GM21717 (cell line): ENCODE data around the gene TRIM31.
A peak's percentile ranks its signal among the peaks of the same experiment; 100 is the strongest.
"Not testable (repeated sequence)": the region's sequence is repeated elsewhere in the genome, so short reads cannot be mapped to it uniquely, and the experiment has no call there.

Experiments
- ATAC-seq: cut with Tn5 transposase; IDR thresholded peaks from one replicate; pipeline ENCODE4 v1.9.1; 2021; ENCODE audit warnings: mild to moderate bottlenecking, moderate library complexity; ENCODE audit not compliant: unreplicated experiment

TRIM31 gene

DNA sequence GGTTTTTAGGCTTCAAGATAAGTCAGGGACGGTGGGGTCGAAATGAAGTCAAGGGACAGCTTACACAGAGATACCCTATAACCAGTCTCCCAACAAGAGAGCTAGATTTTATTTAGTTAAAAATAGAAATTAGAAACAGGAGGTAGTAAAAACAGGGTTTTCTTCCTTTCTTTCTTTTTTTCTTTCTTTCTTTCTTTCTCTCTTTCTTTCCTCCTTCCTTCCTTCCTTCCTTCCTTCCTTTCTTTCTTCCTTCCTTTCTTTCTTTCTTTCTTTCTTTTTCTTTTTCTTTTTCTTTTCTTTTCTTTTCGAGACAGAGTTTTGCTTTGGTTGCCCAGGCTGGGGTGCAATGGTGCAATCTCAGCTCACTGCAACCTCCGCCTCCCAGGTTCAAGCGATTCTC lies 5.8 kb upstream of the TRIM31 start:
- not testable (repeated sequence) for ATAC-seq

DNA sequence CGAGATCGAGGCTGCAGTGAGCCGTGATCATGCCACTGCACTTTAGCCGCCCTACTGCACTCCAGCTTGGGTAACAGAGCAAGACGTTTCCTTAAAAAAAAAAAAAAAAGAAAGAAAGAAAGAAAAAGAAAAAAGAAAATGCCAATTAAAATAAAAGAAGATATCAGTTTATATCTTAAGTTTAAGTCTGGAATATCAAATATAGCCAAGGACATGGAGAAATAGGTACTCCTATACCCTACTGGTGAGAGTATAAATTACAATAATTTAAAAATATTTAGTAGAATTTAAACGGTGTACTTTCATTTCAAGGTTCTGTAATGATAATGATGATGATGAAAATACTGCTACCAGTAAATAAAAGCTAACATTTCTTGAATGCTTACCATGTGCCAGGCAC lies 3.8 kb upstream of the TRIM31 start:
- ATAC-seq = no peak

DNA sequence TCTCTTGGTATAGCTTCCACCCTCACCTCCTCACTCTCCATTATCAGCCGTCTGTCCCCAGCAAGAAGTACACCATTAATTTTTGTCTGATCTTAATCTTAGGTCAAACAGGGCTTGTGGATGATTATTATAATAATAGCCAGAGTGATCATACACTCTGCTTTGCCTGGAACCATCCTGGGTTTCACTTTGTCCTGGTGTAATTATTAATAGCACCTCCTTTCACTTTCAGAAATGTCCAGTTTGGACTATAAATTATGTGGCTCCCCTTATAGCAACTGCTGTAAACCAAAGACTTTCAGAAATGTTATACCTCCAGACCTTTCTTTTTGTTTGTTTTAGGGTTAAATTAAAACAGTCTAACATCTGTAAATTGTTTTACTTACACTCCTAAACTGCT lies 951 bp upstream of the TRIM31 start:
- no peak for ATAC-seq

DNA sequence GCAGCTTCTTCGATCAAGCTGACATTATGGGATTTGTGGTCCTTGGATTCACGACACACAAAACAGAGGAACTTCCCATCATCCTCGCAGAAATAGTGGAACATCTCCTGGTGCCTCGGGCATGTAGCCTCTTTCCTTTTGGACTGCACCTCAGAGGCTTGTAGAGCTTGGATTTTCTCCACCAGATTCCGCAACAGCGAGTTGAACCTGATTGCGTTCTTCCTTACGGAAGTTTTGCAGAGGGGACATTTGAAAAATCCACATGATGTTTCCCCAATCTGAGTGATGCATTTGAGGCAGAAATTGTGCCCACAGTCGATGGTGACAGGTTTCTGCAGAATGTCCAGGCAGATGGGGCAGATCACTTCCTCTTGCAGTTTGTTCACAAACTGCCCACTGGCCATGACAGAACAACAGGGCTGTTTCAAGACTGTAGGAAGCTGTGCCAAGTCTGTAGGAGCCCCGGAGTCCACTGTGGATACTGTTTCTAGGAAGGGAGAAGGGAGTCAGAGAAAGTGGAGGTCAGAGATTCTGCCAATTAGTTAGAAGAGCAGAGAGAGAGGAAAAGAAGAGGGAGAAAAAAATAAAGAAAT lies 392 bp downstream of the TRIM31 start:
- no peak for ATAC-seq

DNA sequence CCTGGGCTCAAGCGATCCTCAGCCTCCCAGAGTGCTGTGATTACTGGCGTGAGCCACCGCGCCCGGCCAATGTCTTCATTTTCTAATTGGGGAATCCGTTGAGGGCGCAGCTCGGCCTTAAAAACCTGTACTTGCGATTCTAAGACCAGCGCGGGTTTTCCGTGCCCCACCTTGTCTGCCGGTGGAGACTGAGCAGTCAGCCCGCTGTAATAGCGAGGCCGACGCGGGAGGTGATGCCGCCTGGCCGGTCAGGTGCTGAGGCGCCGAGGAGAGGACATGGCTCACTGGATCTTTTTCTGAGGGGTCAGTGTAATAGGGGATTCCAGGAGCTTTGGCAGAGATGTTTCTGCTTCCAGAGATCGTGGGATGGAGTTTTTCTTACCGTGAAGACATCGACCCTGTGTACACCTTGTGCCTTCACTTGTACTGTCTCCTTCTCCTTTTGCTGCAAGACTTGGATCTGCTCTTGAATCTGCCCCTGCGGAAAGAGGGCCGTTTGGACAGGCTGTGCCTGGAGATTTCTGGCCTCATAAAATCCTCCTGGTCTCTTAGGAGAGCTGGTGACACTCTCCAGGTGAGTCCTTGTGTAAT lies 1.5 kb downstream of the TRIM31 start:
- ATAC-seq = no peak

DNA sequence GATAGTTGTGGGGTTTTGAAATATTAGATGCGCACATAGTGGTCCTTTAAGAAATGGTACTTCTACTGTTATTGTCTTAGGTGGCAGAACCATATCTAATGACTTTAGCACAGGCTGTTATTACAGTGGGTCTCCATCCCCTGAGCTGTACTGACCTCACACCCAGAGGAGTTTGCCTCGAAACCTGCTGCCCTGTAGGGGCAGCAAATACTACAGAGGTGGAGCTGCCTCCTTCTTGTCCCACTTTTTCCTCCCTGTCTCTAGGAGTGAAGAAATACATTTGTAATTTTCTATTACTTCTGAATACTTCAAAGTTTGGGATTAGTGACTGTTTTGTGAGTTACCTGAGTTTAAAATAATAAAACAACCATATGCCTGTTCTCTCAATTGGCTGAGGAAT lies 8.2 kb downstream of the TRIM31 start:
- no peak for ATAC-seq

DNA sequence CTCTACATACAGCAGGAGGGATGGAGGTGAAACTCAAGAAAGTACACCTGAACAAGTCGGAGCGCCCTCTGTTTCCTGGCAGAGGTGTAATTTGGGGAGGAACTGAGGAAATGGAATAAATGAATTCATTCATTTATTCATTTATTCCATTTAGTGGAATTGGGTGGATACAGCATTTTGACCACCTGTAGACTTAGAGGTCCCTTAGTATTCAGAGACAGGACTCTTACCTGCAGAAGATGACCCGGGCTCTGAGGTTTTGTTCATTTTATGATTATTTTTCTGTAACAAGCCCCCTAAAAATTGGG lies 9.1 kb downstream of the TRIM31 start:
- ATAC-seq = no peak

DNA sequence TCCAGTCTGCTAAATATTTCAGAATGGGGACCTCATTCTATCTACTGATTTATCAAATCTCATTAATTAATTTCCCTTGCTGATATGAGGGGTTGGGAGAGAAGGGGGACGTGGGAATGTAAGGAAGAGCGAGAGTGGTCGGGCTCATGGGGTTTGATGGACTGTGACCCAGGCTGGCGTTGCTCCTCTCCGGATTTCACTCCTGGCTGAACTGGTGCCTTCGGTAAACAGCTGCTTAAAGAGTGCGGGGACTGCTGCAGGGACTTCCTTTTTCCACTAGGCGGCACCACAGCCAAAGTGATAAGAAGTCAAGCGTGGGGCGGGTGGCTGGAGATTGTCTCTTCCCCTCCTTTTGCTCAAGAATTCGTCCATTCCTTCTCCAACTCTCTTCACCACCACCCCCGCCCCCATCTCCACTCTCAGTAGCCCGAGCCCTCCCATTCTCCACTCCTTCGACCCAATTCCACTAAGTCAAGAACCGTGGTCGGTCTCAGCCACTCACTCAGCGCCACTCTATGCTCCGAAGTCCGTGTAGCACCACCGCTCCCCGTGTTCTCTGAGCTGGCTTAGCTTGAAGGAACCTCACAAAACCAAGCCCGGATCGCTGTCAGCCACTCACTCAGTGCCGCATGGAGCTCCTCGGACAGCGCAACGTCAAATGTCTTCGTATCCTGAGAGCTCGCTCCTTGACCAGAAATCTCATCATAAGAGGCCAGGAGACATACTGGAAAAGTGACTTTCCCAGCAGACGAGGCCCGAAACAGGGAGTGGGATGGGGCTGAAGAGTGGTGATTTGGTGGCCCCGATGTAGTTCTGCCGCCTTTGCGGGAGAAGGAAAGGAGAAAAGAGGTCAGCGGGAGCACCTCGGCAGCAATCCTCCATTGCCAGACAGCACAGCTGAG lies 9.7 kb downstream of the TRIM31 start:
- ATAC-seq = peak; percentile 57

DNA sequence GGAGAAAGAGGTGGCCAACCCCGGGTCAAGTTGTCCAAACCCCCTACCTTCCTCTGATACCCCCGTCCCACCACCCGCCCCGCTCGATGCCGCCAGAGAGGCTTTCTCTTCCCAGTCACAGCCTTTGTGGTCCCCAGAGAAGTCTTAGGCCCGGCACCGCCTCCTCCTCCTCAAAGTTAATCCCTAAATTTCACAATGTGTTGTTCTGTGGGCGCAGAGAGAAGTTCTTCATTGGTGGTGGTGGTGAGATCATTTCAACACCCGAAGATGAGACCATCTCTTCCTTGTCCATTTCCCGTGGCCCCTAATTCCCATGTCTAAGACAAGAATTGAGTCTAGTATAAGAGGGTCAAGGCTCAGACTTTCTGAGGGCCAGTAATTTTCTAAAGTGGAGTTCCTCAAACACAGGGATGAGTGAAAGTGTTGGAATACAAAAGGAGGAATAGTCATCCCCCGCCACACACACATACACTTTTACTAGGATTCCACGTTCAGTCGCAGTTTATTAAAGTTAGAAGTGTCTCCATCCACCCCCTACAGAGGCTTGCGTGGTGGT lies 10.4 kb downstream of the TRIM31 start:
- no peak for ATAC-seq

DNA sequence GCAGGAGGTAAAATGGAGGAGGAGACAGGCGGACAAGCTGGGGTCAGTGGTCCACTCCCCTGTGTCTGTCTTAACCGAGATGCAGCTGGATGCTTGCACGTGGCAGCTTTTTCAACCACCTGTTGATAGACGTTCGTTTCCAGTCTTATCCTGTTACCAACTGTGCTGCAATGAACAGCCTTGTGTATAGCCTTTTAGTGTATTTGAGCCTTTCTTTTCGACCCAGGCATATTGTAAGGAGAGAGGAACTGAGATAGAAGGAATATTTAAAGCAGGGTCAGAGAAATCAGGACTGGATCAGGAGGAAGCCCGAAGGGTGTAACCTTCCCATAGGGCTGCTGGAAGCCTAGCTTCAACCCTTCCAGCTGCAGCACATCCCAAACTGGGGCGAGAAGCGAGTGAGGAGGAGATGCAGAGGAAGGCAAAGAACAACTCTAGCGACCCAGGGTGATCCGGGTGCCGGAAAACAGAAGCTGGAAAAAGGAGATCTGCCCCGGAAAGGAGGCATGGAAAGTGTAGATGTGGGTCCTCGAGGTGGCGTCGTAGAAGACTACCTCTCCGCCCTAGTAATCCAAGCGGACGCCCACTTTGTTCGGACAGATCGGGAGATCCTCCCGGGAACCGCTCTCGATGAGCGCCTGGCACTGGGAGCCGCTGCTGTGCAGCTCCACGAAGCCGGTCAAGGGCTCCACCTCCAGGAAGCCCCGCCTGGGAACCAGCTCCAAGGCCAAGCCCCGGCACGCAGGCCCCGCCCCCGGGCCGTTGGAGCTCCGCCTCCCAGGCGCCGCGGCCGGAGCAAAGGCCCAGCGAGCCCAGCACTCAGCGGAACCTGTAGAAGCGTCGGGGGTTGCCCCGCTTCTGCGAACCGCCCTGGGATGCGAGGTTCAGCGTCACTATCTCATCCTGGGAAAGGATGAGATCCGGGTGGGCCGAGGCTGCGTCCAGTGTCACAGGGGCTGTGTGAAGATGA lies 11.2 kb downstream of the TRIM31 start:
- peak; percentile 50 for ATAC-seq

DNA sequence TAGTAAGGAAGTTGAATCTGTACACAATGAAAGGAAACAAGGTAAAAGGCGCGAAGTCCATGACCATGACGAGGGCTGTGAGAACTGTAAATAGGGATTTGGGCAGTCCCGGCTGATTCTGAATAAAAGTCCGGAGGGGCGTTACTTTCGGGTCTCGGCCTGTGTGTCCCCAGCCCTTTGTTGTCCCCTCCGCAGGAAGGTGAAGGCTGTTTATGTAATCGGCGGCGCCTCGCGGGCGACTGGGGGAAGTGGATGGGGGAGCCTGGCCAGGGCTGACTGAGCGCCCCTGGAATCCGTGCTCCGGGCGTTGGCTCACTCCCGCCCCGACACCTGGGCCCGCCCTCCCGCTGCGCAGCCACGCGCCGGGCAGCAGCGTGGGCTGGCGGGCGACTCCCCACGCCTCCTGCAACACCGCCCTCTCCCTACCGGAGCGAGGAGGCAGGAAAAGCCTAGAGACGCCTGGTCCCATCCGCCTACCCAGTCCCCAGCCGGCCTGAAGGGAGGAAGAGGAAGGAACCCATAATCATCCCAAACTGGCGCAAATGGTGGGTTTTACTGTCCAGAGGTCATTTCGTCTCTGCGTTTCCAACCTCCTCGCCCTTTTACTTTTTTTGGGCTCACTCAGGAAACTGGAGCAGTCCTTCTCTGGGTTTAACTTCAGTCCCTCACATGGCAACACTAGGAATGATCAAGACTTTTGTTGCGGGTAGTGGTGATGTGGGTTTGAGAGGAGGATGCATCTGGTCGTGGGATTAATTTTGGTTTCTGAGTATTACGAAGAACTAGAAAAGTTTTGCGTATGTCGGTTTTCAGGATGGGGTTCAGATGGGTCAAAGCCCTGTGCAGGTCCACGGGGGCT lies 12.1 kb downstream of the TRIM31 start:
- no peak for ATAC-seq

DNA sequence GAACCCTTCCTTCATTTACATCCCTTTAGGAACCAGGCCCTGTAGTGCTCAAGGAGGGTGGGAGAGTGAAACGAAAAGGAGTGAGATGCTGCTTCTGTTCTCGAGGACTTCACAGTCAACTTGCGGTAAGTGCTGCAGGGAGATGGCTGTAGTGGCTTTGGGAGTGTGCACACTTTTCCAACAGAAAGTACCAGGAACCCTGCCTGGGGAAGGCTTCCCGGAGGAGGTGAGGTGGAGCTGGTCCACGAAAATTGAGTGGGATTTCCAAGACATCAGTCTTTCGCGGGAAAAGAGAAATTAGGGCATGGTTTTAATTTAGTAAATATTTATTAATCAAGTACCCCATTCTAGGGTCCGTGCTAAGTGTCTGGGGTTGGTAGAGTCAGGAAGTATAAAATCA lies 12.7 kb downstream of the TRIM31 start:
- ATAC-seq = no peak

DNA sequence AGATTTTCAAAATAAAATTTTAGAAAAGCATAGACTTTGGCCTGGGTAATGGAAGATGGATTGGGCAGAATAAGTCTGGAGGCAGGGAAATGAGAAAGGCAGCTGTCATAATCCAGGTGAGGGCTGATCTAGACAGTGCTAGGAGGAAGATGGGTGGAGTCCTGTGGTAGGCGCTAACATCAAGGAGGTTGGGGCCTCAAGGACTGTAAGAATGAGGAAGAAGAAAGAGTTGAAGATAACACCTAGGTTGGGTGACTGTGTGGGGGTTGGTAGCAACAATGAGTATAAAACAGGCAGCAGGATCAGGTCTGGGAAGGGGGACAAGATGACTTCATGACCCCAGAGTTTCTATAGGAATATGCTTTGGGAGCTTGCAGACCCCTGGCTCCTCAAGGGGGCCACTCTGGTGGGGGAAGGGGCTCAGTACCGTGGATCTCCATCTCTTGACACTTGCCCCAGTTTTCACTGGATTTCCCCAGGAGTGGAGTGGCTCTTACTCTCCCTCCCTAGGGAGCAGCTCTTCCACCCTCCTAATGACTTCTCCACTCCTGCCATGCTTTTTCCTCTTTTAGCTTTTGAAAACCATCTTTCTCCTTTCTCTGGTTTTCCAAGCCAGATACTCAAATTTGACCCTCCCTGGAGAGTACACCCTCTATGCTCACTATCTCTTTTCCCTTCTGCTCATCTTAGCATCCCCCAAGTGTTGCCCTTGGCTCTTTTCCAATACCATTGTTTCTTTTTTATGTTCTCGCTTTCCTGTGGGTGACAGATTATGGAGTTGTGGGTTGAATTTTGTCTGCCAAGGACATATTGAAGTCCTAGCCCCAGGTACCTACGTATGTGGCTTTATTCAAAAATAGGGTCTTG lies 14.8 kb downstream of the TRIM31 start:
- no peak for ATAC-seq

DNA sequence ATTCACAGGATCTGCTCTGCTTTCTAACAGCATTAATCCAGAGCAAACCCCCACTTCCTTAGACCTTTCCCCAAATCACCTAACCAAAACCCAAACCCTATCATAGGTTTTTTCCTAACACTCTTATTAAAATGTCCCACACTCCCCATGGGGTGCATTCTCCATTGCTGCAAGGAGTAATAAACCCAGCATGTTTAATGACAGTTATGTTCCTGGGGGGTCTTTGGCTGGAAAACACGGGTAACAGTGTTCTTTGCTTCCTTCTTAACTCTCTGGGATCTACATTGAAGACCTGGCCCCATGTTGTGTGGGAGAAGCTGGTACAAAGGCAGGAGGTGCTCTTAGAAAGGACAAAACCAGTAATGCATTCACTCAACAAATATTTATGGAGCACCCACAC lies 16.1 kb downstream of the TRIM31 start:
- no peak for ATAC-seq

DNA sequence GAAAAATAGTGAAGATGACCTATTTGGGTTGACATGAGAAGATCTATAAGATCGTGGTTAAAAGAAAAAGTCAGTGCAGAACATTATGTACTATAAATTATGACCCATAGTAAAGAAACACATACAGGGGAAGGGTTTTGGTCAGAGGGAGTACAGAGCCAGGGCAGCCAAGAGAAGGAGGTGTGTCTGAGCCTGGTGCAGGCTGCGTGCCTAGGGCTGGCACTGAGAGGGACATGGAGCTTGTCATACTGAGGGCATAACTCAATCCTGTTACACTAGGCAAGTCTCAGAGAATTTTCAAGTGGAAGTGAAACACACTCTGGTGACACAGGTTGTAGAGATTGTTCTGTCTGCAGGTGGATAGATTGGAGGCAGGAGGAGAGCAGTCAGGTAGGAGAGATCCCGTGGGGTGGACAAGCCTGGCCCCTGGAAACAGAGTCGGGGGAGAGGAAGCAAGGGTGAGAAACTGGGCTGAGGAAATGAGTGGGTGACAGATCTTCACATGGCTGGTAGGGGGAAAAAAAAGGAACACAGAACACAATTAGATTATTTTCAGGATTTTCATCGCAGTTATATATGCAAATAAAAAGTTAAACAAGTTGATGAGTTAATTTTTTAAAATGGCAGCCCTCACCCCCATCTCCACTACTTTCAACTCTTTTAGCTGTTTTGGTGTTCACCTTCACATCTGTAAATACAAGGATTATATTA lies 18.8 kb downstream of the TRIM31 start:
- no peak for ATAC-seq

DNA sequence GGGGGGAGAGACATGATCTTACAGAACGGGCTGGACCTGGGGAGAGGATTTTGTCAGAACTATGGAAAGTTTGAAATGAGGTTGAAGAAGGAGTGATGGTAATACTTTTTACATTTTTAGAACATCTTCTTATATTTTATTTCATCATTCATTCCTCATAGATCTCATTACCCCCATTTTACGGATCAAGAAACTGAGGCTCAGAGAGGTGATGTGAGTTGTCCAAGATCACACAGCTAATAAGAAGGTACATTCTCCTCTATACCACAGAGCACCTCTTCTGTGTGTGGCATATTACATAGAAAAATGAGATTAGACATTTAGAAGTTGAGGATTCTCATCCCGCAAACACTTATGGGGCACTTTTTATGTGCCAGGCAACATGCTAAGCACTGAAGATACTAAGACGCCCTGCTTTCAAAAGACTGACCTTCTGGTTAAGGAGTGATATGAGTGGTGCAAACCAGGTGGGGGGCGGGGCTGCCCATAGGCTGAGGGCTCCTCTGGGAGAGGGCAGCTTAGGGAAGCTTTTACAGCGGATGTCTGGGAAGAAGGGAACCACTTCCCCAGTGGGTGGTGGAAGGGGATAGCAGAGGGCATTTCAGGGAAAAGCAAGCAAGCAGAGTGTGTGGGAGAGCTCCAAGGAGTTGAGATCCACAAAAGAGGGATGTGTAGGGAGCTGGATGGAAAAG lies 19.9 kb downstream of the TRIM31 start:
- no peak for ATAC-seq

DNA sequence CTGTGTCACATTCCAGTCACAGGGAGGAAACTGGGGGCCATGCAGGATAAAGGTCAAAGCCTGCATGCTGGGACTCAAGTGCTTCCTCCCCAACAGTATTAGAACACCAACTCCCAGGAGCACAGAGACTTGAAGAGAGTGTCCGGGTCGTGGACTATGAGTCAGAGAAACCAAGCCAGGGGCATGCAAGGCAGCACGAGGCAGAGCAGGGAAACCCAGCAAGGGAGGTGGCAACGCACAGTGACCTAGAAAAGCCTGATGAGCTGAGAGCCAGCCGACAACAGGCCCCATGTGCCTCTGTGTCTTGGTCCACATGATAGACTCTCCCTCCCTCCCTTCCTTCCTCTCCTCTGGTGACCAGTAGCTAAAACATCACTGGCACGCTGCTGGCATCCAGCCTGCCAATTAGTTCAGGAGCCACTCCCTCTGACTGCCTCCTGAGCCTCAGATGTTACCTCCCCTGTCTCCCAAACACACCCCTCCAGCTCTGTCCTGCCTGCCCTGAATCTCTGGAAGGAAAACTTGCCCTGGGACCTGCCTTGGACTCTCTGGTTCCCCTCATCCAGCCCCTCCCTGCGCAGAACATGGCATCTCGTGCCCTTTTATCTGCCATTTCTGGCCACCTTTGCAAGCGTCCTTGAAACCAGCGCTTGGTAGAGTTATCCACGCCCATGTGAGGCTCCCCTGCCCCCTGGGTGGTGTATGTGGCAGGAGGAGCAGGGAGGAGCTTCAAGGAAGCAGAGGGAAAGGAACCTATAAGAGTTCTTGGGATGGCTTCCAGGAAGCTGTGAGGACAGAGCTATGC lies 21.1 kb downstream of the TRIM31 start:
- no peak for ATAC-seq
